ENCODE results near the gene SLC22A15.

The SLC22A15 gene

DNA sequence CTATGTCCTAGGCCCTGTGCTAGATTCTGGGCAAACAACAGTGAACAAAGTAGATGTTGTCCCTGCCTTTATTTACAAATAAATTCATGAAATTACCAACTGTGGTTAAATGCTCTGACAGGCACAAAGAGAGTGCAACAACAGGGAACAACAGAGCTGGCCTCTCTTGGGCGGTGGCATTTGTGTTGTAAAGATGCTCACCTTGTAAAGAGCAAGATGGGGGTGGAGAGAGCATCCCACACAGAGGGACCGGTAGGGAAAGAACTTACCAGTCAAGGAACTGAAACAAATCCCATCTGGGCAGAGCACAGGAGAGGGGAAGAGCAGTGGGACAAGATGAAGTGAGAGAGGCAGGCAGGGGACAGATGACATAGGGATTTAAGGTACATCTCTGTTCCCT lies 21.6 kb upstream of the SLC22A15 start:
- TF ChIP-seq POLR2AphosphoS5 (IDR thresholded peaks at IDR 0.05; ENCODE audit: low read depth, low read length) (no peak), SIN3A (IDR thresholded peaks at IDR 0.05; ENCODE audit: borderline replicate concordance, insufficient read depth, low read length) (no peak), FOXP2 (optimal IDR thresholded peaks at IDR 0.05; ENCODE audit: borderline replicate concordance, extremely low read depth, extremely low read length, insufficient read depth) (no peak)
- TF ChIP-seq, protein P1, sequence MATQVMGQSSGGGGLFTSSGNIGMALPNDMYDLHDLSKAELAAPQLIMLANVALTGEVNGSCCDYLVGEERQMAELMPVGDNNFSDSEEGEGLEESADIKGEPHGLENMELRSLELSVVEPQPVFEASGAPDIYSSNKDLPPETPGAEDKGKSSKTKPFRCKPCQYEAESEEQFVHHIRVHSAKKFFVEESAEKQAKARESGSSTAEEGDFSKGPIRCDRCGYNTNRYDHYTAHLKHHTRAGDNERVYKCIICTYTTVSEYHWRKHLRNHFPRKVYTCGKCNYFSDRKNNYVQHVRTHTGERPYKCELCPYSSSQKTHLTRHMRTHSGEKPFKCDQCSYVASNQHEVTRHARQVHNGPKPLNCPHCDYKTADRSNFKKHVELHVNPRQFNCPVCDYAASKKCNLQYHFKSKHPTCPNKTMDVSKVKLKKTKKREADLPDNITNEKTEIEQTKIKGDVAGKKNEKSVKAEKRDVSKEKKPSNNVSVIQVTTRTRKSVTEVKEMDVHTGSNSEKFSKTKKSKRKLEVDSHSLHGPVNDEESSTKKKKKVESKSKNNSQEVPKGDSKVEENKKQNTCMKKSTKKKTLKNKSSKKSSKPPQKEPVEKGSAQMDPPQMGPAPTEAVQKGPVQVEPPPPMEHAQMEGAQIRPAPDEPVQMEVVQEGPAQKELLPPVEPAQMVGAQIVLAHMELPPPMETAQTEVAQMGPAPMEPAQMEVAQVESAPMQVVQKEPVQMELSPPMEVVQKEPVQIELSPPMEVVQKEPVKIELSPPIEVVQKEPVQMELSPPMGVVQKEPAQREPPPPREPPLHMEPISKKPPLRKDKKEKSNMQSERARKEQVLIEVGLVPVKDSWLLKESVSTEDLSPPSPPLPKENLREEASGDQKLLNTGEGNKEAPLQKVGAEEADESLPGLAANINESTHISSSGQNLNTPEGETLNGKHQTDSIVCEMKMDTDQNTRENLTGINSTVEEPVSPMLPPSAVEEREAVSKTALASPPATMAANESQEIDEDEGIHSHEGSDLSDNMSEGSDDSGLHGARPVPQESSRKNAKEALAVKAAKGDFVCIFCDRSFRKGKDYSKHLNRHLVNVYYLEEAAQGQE (IDR thresholded peaks at IDR 0.05; ENCODE audit: insufficient read depth in 1 of 2, low read depth in 2 of 2, low read length in 2 of 2): no peak

DNA sequence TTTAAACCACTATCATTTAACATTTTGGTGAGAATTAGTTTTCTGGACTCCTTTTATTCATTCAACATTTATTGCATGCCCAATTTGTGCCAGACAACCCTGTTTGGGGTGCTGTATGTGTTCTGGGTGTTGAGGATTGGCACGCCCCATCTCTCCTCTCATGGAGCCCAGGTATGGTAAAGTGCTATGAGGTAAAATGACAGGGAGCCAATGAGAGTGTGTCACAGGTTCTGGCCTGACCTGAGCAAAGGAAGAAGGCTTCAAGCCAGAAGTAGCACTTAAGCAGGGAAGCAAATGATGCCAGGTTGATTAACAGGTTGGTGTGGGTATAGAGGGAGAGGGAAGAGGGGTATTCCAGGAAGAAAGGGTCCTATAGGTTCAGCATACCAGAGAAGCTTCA lies 21.1 kb upstream of the SLC22A15 start:
- TF ChIP-seq, protein P1 (IDR thresholded peaks at IDR 0.05; ENCODE audit: insufficient read depth in 1 of 2, low read depth in 2 of 2, low read length in 2 of 2): no peak
- TF ChIP-seq FOXP2 (optimal IDR thresholded peaks at IDR 0.05; ENCODE audit: borderline replicate concordance, extremely low read depth, extremely low read length, insufficient read depth): no peak
- no peak for TF ChIP-seq TAF1 (IDR thresholded peaks at IDR 0.05; ENCODE audit: borderline replicate concordance, insufficient read depth, low read length)
- TF ChIP-seq SIN3A (IDR thresholded peaks at IDR 0.05; ENCODE audit: borderline replicate concordance, insufficient read depth, low read length): no peak
- TF ChIP-seq POLR2AphosphoS5 (IDR thresholded peaks at IDR 0.05; ENCODE audit: low read depth, low read length): no peak

DNA sequence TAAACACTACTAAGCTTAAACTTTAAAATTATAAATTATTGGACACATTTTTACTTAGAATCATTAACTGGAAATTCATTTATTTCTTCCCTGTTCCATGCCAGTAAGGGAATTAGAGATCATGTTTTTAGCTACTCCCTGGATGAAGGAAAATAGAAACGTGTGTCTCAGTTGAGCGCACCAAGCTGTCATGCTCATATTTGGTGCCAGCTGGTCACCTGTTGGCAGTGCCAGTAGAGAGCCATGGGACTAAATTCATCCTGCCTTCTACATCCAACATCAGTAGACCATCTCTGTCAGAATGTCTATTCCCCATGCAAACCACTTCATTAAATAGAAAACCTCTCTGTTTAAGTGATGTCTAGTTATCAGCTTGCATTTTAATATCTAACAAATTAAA lies 17.4 kb upstream of the SLC22A15 start:
- no peak for TF ChIP-seq SIN3A (IDR thresholded peaks at IDR 0.05; ENCODE audit: borderline replicate concordance, insufficient read depth, low read length)

DNA sequence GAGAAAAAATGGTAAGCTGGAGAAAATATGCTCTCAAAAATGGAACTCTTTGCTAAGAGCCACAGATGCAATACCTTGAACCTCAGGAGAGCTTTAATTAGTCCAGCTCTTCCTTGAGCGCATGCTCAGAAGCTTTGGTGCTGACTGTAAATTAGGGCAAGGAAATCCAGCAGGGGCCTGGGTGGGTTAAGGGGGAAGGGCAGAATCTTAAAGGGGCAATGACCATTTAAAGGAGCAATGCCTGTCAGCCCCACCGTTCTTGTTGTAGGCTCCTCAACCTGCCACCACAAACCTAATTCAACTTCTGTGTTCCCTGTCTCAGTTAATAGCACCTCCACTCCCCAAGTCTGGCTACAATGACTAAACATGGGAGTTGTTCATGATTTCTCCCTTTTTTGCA lies 6.8 kb upstream of the SLC22A15 start:
- TF ChIP-seq POLR2AphosphoS5 (IDR thresholded peaks at IDR 0.05; ENCODE audit: low read depth, low read length) (no peak), FOXP2 (optimal IDR thresholded peaks at IDR 0.05; ENCODE audit: borderline replicate concordance, extremely low read depth, extremely low read length, insufficient read depth) (no peak), SIN3A (IDR thresholded peaks at IDR 0.05; ENCODE audit: borderline replicate concordance, insufficient read depth, low read length) (no peak), TAF1 (IDR thresholded peaks at IDR 0.05; ENCODE audit: borderline replicate concordance, insufficient read depth, low read length) (no peak)
- TF ChIP-seq, protein P1 (IDR thresholded peaks at IDR 0.05; ENCODE audit: insufficient read depth in 1 of 2, low read depth in 2 of 2, low read length in 2 of 2): no peak

DNA sequence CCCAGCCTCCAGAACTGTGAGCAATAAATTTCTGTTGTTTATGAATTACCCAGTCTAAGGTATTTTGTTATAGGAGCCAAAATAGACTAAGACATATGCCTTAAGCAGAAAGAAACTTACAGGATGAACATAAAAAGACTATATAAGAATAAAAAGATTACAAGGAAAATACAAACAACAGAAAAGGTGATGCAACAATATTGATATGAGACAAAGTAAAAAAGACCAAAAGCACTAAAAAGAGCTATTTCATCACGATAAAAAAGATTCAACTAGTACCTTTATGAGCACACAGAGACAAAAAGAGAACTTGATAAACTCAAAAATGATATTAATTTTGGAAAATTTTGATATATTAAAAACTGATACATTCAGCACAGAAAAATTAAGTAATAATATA lies 3.2 kb upstream of the SLC22A15 start:
- TF ChIP-seq FOXP2 (optimal IDR thresholded peaks at IDR 0.05; ENCODE audit: borderline replicate concordance, extremely low read depth, extremely low read length, insufficient read depth): no peak
- TF ChIP-seq, protein P1 (IDR thresholded peaks at IDR 0.05; ENCODE audit: insufficient read depth in 1 of 2, low read depth in 2 of 2, low read length in 2 of 2): no peak
- TF ChIP-seq SIN3A (IDR thresholded peaks at IDR 0.05; ENCODE audit: borderline replicate concordance, insufficient read depth, low read length): no peak
- TF ChIP-seq POLR2AphosphoS5 (IDR thresholded peaks at IDR 0.05; ENCODE audit: low read depth, low read length): no peak
- TF ChIP-seq TAF1 (IDR thresholded peaks at IDR 0.05; ENCODE audit: borderline replicate concordance, insufficient read depth, low read length): no peak

All from PFSK-1 (cell line).